ENCODE data around the gene POPDC3.

- TF ChIP-seq, protein P1, sequence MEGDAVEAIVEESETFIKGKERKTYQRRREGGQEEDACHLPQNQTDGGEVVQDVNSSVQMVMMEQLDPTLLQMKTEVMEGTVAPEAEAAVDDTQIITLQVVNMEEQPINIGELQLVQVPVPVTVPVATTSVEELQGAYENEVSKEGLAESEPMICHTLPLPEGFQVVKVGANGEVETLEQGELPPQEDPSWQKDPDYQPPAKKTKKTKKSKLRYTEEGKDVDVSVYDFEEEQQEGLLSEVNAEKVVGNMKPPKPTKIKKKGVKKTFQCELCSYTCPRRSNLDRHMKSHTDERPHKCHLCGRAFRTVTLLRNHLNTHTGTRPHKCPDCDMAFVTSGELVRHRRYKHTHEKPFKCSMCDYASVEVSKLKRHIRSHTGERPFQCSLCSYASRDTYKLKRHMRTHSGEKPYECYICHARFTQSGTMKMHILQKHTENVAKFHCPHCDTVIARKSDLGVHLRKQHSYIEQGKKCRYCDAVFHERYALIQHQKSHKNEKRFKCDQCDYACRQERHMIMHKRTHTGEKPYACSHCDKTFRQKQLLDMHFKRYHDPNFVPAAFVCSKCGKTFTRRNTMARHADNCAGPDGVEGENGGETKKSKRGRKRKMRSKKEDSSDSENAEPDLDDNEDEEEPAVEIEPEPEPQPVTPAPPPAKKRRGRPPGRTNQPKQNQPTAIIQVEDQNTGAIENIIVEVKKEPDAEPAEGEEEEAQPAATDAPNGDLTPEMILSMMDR (IDR thresholded peaks at IDR 0.05) = no peak
- TF ChIP-seq POLR2AphosphoS5 (IDR thresholded peaks at IDR 0.05) = no peak
These were observed 5.1 kb upstream of the POPDC3 start for GRCh38 chr6:105184921-105185320.

All from transverse colon (tissue), 4 donors.